Vagina (tissue), 2 donors: ENCODE data around the gene HSDL1.

ENCODE experiments used
- CTCF ChIP-seq, 3 experiments: fragments of 450-650 bp in 2 of 3; fragments of 200-600 bp in 1 of 3; sonication (generic) in 1 of 3; IDR thresholded peaks; one replicate each; pipeline ENCODE4 v1.5.1; 2017 to 2019; ENCODE audit warnings: antibody characterized with exemption in 3 of 3, mild to moderate bottlenecking in 2 of 3, moderate library complexity in 2 of 3
- POLR2A ChIP-seq, 2 donors: fragments of 450-650 bp; IDR thresholded peaks; one replicate each; pipeline ENCODE4 v1.6.1; 2017; ENCODE audit warnings: antibody characterized with exemption in 2 of 2, mild to moderate bottlenecking in 2 of 2, moderate library complexity in 2 of 2

DNA sequence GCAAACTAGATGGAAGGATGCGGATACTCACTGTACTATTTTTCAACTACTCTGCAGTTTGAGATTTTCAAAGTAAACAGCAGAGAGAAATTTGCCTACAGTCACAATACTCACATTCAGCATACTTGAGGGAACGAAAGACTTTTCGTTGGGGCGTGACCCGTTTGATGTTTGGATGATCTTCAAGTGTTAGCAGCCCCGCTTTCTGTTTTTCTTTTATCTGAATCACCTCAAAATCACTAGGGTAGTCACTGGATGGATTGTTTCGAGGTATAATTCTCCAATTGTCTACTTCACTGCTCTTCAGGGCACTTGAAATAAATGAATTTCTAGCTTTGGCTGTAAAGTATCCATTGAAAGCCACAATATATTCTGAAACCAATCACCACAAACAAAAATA lies 46.0 kb downstream of the HSDL1 start:
- TF ChIP-seq POLR2A (IDR thresholded peaks at IDR 0.05), result no peak
- TF ChIP-seq CTCF (IDR thresholded peaks at IDR 0.05), result no peak
